ENCODE results near the gene CCDC201. TPM values are rescaled to one million over a fixed set of nuclear protein-coding genes. Genes with fewer than 3 reads are reported as not detected.
A peak's percentile ranks its signal among the peaks of the same experiment; 100 is the strongest.
"Not testable (repeated sequence)": the region's sequence is repeated elsewhere in the genome, so short reads cannot be mapped to it uniquely, and the experiment has no call there.

Gene CCDC201
- total RNA-seq, 4 donors from 2014 or later: not detected

DNA sequence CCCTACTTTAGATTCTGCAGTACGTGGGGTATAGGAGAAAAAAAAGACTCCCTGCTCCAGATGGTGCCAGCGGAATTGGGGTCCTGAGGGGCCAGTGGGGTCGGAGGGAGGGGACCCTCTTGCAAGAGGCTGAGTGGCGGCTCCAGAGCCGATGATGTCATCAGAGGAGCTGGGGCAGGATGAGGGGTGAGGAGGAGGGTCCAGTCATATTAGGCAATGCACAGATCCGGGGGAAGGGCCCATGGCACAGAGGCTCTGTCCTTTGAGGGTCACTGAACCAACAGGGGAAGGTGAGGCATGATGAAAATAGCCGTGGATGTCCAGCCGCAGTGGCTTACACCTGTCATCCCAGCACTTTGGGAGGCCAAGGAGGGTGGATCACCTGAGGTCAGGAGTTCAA lies 19.4 kb downstream of the CCDC201 start:
- H3K36me3 ChIP-seq; H3K4me3 ChIP-seq; H3K27me3 ChIP-seq; DNase-seq (ENCODE audit: low spot score in 2 of 2); H3K9me3 ChIP-seq; H3K4me1 ChIP-seq; H3K27ac ChIP-seq: not testable (repeated sequence)
- 84% methylated on average over 8 of the region's 8 CpGs for WGBS, 2 donors

DNA sequence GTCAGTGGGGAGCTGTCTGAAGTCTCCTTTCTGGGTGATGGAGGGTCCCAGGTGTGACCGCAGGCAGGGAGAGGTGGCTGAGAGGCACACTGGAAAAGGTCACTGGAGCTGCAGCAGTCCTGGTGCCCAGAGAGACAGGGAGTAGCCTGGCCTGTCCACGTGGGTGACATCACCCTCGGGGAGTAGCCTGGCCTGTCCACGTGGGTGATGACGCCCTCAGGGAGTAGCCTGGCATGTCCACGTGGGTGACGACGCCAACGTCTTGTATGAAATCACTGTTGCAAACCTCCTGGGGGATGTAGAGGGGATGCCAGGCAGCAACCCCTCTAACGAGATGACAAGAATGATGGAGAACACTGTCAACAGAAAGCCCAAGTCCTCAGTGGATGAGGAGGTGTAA lies 19.9 kb downstream of the CCDC201 start:
- not testable (repeated sequence) for H3K27me3 ChIP-seq; H3K9me3 ChIP-seq; H3K36me3 ChIP-seq; DNase-seq (ENCODE audit: low spot score in 2 of 2); H3K4me3 ChIP-seq; H3K27ac ChIP-seq; H3K4me1 ChIP-seq
- WGBS, 2 donors: 67 to 75% methylated on average over 10 of the region's 10 CpGs

DNA sequence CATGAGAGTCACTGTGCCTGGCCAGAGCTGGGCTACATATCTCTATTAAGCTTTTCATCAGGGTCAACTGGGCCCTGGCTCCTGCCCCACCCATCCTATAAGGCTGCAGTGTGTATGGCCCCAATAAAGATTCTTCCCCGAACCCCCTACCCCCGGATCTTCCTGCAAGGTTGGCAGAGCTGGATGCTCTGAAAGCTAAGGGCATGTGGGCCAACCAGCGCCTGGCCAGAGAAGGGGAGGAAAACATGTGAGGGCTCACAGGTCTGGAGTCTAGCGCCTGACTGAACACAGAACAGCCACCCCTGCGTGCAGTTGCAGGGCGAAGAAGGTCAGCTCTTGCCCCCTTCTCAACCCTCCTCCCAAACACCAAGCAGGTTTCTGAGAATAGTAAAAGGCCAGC lies 24.1 kb downstream of the CCDC201 start:
- not testable (repeated sequence) for H3K4me1 ChIP-seq; H3K36me3 ChIP-seq; H3K27ac ChIP-seq; H3K9me3 ChIP-seq; H3K27me3 ChIP-seq; DNase-seq (ENCODE audit: low spot score in 2 of 2); H3K4me3 ChIP-seq
- 85 to 87% methylated on average over 6 of the region's 6 CpGs for WGBS, 2 donors

DNA sequence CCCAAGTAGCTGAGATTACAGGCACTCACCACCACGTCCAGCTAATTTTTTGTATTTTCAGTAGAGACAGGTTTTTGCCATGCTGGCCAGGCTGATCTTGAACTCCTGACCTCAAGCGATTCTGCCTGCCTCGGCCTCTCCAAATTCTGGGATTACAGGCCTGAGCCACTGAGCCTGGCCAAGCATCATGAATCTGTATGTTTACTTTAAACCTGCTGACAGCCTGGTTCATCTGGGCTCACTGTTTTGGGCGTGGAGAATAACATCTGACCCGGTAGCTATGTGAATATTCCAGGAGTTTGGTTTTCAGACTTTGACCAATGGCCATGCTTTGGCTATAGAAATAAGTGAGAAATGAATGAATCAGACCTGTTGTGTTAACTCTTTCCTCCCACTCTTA lies 26.3 kb downstream of the CCDC201 start:
- H3K4me1 ChIP-seq; H3K9me3 ChIP-seq; H3K27me3 ChIP-seq; H3K4me3 ChIP-seq; DNase-seq (ENCODE audit: low spot score in 2 of 2); H3K36me3 ChIP-seq; H3K27ac ChIP-seq: not testable (repeated sequence)
- WGBS, 2 donors: 66 to 74% methylated on average over 5 of the region's 5 CpGs

DNA sequence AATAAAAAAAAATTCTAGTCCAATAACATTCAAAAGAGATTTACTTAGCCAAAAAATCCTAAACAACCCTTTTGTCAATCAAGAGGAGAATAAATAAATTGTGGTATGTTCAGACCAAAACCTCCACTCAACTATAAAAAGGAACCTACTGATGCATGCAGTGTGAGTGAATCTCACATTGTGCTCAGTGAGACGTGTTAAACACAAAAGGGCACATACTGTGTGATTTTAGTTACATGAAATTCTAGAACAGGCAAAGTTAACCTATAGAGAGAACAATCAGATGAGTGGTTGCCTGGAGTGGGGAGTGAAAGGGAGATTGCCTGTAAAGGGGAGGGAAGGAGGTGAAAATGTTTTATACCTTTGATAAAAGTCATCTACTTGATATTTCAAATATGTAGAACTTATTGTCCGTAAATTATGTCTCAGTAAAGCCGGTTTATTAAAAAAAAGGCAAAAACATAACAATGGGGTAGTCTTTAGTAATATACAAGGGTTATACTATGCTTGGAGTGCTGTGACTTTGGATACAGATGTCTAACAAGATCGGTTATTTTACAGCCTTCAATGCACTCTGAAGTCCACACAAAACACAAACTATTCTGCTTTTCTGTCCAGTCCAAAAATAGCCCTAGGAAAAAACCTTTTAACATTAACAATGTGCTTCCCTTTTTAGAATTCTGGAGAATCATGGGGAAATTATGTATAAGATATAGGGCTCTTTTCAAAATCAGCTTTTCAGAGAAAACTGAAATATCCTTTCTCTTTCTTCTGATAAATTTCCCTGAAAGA lies 30.8 kb downstream of the CCDC201 start:
- WGBS, 2 donors: 24 to 32% methylated on average over 4 of the region's 4 CpGs

DNA sequence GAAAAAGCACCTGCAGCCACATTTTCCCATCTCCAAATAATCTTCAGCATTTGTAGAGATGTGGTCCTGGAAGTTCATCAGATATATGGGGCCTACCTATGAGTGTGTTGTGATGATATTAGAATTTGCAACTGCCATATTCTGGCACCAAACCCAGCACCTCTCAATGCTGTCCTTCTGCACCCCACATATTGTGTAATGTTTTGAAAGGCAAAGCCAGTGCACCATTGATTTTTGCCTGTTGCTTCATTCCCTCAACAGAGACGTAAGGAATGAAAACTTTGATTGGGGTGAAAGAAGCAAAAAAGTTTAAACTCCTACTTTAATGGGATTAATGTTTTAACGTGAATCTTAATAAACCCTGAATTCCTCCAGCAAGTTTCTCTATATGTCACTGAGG lies 34.0 kb downstream of the CCDC201 start:
- not testable (repeated sequence) for H3K27ac ChIP-seq; H3K4me3 ChIP-seq; H3K36me3 ChIP-seq; DNase-seq (ENCODE audit: low spot score in 2 of 2); H3K4me1 ChIP-seq; H3K9me3 ChIP-seq; H3K27me3 ChIP-seq
- 33 to 65% methylated on average over 2 of the region's 2 CpGs for WGBS, 2 donors

More for the DNA sequence above, 30.8 kb downstream of the CCDC201 start:
- H3K4me1 ChIP-seq; H3K9me3 ChIP-seq; H3K36me3 ChIP-seq; H3K27ac ChIP-seq; DNase-seq (ENCODE audit: low spot score in 2 of 2); H3K4me3 ChIP-seq; H3K27me3 ChIP-seq: not testable (repeated sequence)

DNA sequence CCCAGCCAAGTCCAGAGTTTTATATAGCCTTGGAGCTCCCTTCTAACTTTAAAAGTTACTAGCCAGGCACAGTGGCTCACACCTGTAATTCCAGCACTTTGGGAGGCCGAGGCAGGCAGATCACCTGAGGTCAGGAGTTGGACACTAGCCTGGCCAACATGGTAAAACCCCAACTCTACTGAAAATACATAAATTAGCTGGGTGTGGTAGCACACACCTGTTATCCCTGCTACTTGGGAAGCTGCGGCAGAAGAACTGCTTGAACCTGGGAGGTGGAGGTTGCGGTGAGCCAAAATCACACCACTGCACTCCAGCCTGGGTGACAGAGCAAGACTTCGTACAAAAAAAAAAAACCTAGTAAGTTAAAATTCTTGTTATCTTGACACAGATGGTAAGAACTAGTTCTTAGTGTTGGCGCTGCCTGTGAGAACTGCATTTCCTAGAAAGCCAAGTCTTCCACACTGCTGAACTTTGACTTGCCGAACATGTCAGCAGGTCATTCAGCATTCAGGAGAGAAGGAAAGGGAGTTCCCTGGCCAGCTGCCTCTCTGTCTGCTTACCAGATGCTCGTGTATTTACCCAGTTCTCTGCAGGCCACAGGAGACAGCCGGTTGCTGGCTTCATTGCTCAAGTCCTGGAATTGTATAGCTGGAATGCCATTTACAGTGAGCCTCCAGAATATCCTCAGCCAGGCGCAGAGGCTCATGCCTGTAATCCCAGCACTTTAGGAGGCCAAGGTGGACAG lies 40.3 kb downstream of the CCDC201 start:
- not testable (repeated sequence) for H3K4me3 ChIP-seq, H3K36me3 ChIP-seq, H3K27ac ChIP-seq, H3K4me1 ChIP-seq, H3K9me3 ChIP-seq, H3K27me3 ChIP-seq
- WGBS, 2 donors: 51 to 64% methylated on average over 8 to 9 of the region's 9 CpGs
- peak; percentile 44 to 49 for DNase-seq (ENCODE audit: low spot score in 2 of 2)

DNA sequence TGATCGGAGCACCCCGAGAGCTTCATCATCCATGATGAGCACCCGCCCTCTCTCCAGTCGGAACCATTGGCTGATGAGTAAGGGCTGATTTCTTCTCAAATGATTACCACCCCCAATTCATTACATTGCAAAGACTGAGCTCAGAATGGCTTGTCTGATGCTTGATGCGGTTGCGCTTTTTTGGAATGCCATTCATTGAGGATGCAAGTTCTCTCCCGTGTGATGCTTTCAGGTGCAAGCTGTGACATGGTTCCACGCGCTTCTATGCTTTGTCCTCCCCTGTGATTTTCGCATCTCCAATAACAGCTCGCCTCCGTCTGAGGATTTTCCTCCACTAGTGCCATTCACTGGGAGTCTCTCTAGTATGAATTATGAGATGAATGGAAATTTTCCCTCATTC lies 43.0 kb downstream of the CCDC201 start:
- H3K9me3 ChIP-seq; DNase-seq (ENCODE audit: low spot score in 2 of 2); H3K36me3 ChIP-seq; H3K27me3 ChIP-seq; H3K4me1 ChIP-seq; H3K27ac ChIP-seq; H3K4me3 ChIP-seq: not testable (repeated sequence)
- 83 to 89% methylated on average over 12 of the region's 12 CpGs for WGBS, 2 donors

DNA sequence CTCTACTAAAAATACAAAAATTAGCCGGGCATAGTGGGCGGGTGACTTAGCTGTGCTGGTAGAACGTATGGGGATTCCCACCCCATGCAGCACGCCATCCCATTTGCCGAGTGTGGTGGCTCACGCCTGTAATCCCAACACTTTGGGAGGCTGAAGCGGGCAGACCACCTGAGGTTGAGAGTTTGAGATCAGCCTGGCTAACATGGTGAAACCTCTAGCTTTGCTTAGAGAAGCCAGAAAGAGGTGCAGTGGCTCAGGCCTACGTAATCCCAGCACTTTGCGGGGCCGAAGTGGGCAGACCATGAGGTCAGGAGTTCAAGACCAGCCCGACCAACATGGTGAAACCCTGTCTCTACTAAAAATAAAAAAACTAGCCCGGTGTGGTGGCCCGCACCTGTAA lies 45.2 kb downstream of the CCDC201 start:
- H3K27me3 ChIP-seq; H3K4me3 ChIP-seq; H3K36me3 ChIP-seq; DNase-seq (ENCODE audit: low spot score in 2 of 2); H3K9me3 ChIP-seq; H3K27ac ChIP-seq; H3K4me1 ChIP-seq: not testable (repeated sequence)
- WGBS, 2 donors: 92 to 97% methylated on average over 13 of the region's 13 CpGs

DNA sequence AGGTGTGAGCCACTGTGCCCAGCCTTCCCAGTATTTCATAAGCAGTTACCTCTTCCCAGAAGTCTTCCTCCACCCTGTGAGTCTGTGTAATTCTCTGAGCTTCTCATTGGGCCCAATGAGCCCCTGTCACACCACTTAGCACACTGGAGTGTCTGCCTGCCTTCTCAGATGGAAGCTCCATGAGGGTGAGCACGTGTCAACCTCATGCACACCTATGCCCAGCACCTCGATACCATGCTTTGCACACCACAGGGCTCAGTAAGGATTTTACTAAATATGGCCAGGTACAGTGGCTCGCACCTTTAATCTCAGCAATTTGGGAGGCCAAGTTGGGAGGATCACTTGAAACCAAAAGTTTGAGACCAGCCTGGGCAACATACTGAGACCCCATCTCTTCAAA lies 46.3 kb downstream of the CCDC201 start:
- H3K9me3 ChIP-seq; DNase-seq (ENCODE audit: low spot score in 2 of 2): not testable (repeated sequence)
- WGBS, 2 donors: 79 to 92% methylated on average over 2 to 3 of the region's 3 CpGs

DNA sequence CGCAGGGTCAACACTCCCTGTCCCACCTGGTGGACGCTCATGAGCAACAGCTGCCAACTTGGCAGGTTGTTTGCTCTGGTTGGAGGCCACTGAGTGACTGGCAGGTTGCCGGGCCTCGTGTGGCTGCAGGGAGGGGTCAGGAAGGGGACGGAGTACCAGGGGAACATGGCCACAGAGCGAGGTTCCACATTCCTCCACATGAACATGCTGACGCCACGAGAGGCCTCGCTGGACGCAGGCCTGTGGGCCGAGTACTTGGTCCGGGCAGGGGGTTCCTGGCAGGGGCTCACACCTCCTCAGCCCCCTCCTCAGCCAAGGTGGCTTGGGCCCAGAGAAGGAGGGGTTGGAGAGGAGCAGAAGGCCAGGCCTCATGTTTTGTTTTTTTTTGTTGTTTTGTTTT lies 54.1 kb downstream of the CCDC201 start:
- not testable (repeated sequence) for H3K4me1 ChIP-seq; H3K27ac ChIP-seq; H3K9me3 ChIP-seq; H3K4me3 ChIP-seq; DNase-seq (ENCODE audit: low spot score in 2 of 2); H3K27me3 ChIP-seq
- peaks cover 0 to 13% (median 0%) of the 10 kb centered on the region in 3 donors for H3K36me3 ChIP-seq
- WGBS, 2 donors: 93 to 96% methylated on average over 5 to 7 of the region's 12 CpGs

More for the DNA sequence above, 46.3 kb downstream of the CCDC201 start:
- not testable (repeated sequence) for H3K4me1 ChIP-seq, H3K4me3 ChIP-seq, H3K27ac ChIP-seq, H3K36me3 ChIP-seq, H3K27me3 ChIP-seq

DNA sequence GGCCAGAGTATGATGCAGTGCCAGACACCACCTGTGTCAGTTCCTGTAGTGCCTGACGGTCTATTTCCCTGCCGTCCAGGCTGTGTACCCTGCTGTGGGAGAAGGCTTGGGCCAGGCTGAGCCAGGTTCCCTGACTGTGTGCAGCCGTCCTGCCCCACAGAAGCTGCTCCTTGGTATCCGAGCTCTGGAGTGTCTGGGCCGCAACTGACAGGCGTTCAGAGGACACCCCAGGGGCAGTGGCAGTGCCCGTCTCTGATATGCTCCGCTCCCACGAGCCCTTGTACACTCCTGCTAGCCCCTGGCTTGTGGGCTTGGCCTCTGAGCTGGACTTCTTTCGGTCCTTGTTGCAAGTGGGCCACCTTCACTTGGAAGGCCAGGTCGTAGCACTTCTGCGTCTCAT lies 55.0 kb downstream of the CCDC201 start:
- 93 to 95% methylated on average over 8 to 11 of the region's 12 CpGs for WGBS, 2 donors
- not testable (repeated sequence) for H3K27me3 ChIP-seq; H3K27ac ChIP-seq; H3K4me3 ChIP-seq; H3K4me1 ChIP-seq; H3K9me3 ChIP-seq; DNase-seq (ENCODE audit: low spot score in 2 of 2)
- H3K36me3 ChIP-seq: peaks cover 0 to 18% (median 0%) of the 10 kb centered on the region in 3 donors

DNA sequence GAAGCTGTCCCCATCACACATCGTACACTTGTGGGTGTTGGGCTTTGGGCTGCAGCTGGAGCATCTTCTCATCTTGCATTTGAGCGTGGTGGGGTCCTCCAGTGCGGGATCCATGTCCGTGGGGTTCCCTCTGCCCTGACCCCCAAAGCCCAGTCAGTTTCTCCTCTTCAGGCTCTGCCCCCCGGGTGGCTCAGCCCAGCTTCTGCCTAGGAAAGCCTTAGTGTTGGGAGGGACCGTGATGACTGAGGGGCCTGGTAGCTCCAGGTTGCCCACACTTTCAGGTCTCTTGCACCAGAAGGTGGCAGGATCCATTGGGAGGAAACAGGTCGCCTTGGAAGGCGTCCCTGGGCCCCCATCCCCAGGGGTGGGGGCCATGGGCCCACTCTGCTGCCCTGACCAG lies 55.9 kb downstream of the CCDC201 start:
- DNase-seq (ENCODE audit: low spot score in 2 of 2); H3K4me3 ChIP-seq; H3K4me1 ChIP-seq; H3K27ac ChIP-seq; H3K27me3 ChIP-seq; H3K9me3 ChIP-seq: not testable (repeated sequence)
- H3K36me3 ChIP-seq: peaks cover 0 to 21% (median 0%) of the 10 kb centered on the region in 3 donors
- WGBS, 2 donors: 91 to 93% methylated on average over 5 to 7 of the region's 8 CpGs

Data from tibial nerve (tissue), 4 donors.